IPS-18a (cell line): ENCODE results near the gene CDK3.

ENCODE experiments used
- H3K27ac ChIP-seq: one replicate; pipeline ENCODE4 v1.5.1; 2013; ENCODE audit warnings: low read length
- H3K27me3 ChIP-seq: one replicate; pipeline ENCODE4 v1.6.1; 2013; ENCODE audit warnings: mild to moderate bottlenecking, low read length; ENCODE audit not compliant: control insufficient read depth, insufficient read depth
- H3K36me3 ChIP-seq: one replicate; pipeline ENCODE4 v1.6.1; 2013; ENCODE audit warnings: low read depth, low read length; ENCODE audit not compliant: control insufficient read depth
- H3K4me1 ChIP-seq: one replicate; pipeline ENCODE4 v1.6.1; 2013; ENCODE audit warnings: low read depth, low read length; ENCODE audit not compliant: control insufficient read depth
- H3K4me3 ChIP-seq: one replicate; pipeline ENCODE4 v1.5.1; 2013; ENCODE audit warnings: low read length
- H3K9ac ChIP-seq: one replicate; pipeline ENCODE4 v1.6.1; 2013; ENCODE audit warnings: mild to moderate bottlenecking, low read length, moderate library complexity
- H3K9me3 ChIP-seq: one replicate; pipeline ENCODE4 v1.6.1; 2013; ENCODE audit warnings: low read depth, low read length; ENCODE audit not compliant: control insufficient read depth

Gene CDK3

GRCh38 chr17:76049836-76050537, 49.3 kb downstream of the CDK3 start:
- peaks cover 61% of the 10 kb centered on the region for H3K36me3 ChIP-seq
- no peak overlapping the region for H3K9ac ChIP-seq
- no peak overlapping the region for H3K4me3 ChIP-seq
- no peaks in the 10 kb centered on the region for H3K9me3 ChIP-seq
- H3K27me3 ChIP-seq, result no peaks in the 10 kb centered on the region
- no peak overlapping the region for H3K27ac ChIP-seq
- no peaks in the 10 kb centered on the region for H3K4me1 ChIP-seq

DNA sequence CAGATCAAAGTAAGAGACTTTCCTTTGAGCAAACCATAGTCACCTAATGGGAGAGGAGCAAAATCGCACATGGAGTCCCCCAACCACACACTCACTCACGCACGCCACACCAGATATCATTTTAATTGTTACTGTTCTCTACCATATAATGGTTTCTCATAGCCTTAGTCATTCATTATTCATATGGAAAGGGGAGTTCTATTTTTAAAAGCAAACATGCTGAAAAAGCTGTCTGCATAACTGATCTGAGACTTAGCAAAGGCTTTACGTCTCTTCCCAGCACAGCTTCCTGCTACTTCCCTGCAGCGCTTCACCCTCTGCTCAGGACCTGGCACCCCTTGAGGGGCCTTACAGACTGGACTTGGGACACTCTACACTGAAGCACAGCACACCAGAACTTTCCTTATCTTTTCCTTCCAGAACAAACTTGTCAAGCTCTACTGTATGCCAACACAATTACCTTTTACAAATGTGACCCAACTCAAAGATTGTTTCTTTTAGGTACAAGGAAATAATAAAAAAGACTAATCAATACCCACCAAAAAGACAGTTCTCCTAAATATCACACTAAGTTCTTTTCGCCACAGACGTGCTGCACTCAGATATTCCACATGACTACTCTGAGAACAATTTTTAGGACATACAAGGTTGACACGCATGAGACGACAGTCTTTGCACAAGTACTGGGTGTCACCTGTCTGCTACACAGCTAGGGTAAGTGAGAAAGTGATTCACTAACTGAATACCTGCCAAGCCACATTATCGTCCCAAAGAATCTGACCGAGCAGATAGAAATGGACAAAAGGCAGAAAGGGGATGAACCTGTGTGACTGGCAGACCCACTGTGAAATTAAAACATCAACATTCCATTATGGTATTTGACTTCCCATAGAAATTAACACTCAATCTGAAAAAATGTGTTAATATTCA, 50.1 kb downstream of the CDK3 start:
- H3K27ac ChIP-seq, result no peak overlapping the region
- no peaks in the 10 kb centered on the region for H3K4me1 ChIP-seq
- H3K36me3 ChIP-seq, result peaks cover 53% of the 10 kb centered on the region
- no peak overlapping the region for H3K9ac ChIP-seq
- no peak overlapping the region for H3K4me3 ChIP-seq
- no peaks in the 10 kb centered on the region for H3K27me3 ChIP-seq
- no peaks in the 10 kb centered on the region for H3K9me3 ChIP-seq

GRCh38 chr17:76051561-76051960, 50.9 kb downstream of the CDK3 start:
- H3K27ac ChIP-seq, result no peak overlapping the region
- no peaks in the 10 kb centered on the region for H3K4me1 ChIP-seq
- peaks cover 53% of the 10 kb centered on the region for H3K36me3 ChIP-seq
- H3K9ac ChIP-seq, result no peak overlapping the region
- H3K27me3 ChIP-seq, result no peaks in the 10 kb centered on the region
- H3K9me3 ChIP-seq, result no peaks in the 10 kb centered on the region
- no peak overlapping the region for H3K4me3 ChIP-seq

GRCh38 chr17:76053246-76054111, 52.8 kb downstream of the CDK3 start:
- Histone ChIP-seq H3K9ac (no peak overlapping the region), H3K27ac (no peak overlapping the region)

DNA sequence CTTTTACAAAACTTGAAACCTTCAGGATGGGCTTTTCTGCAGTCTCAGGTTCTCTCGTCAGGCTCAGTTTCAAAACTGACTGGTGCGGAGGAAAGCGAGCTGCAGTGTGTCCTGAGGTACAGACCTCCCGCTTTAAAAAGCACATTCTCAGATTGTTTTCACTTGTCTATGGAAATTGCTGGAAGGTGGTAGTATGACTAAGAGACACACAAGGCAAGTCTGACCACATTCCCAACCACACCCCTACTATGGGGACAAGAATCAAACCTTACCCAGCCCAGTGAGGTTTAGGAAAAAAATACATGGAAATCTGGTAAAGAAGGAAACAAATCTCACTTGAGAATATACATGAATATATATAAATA, 53.4 kb downstream of the CDK3 start:
- no peak overlapping the region for H3K9ac ChIP-seq
- H3K27me3 ChIP-seq, result no peaks in the 10 kb centered on the region
- no peak overlapping the region for H3K27ac ChIP-seq
- H3K36me3 ChIP-seq, result peaks cover 57% of the 10 kb centered on the region
- H3K4me1 ChIP-seq, result no peaks in the 10 kb centered on the region
- H3K9me3 ChIP-seq, result no peaks in the 10 kb centered on the region
- H3K4me3 ChIP-seq, result no peak overlapping the region

More at GRCh38 chr17:76053246-76054111, 52.8 kb downstream of the CDK3 start:
- H3K4me1 ChIP-seq, result no peaks in the 10 kb centered on the region
- peaks cover 57% of the 10 kb centered on the region for H3K36me3 ChIP-seq
- H3K27me3 ChIP-seq, result no peaks in the 10 kb centered on the region
- H3K9me3 ChIP-seq, result no peaks in the 10 kb centered on the region
- H3K4me3 ChIP-seq, result no peak overlapping the region
